ENCODE data around the gene SOAT1. TPM values are rescaled to one million over a fixed set of nuclear protein-coding genes. Genes with fewer than 3 reads are reported as not detected.
"Not testable (repeated sequence)": the region's sequence is repeated elsewhere in the genome, so short reads cannot be mapped to it uniquely, and the experiment has no call there.

Gene SOAT1
- total RNA-seq, 3 donors from 2014 or later: 18.7 to 28.2 (median 22.4) TPM

GRCh38 chr1:179262183-179262582 is 31.4 kb upstream of the SOAT1 start:
- H3K36me3 ChIP-seq: no peaks in the 10 kb centered on the region
- H3K27ac ChIP-seq: no peak overlapping the region
- TF ChIP-seq POLR2A (IDR thresholded peaks at IDR 0.05) (no peak), CTCF (IDR thresholded peaks at IDR 0.05) (no peak), POLR2AphosphoS5 (IDR thresholded peaks at IDR 0.05) (no peak)
- intact Hi-C loops (cut with DNase I; ENCODE audit: low total_unique reads): loop anchor here (2.0 kb wide), 1 partner anchor 13 kb away; no protein-coding TSS in a partner anchor
- no peak for DNase-seq (ENCODE audit: low spot score in 2 of 2)
- no peaks in the 10 kb centered on the region for H3K9me3 ChIP-seq
- H3K4me1 ChIP-seq: no peaks in the 10 kb centered on the region
- no peaks in the 10 kb centered on the region for H3K27me3 ChIP-seq
- no peak overlapping the region for H3K4me3 ChIP-seq

GRCh38 chr1:179263121-179263520 is 30.5 kb upstream of the SOAT1 start:
- Histone ChIP-seq H3K9me3 (no peaks in the 10 kb centered on the region), H3K27me3 (no peaks in the 10 kb centered on the region), H3K4me1 (no peaks in the 10 kb centered on the region), H3K36me3 (no peaks in the 10 kb centered on the region), H3K27ac (no peak overlapping the region), H3K4me3 (no peak overlapping the region)
- no peak for DNase-seq (ENCODE audit: low spot score in 2 of 2)
- intact Hi-C loops (cut with DNase I; ENCODE audit: low total_unique reads): loop anchor here (2.0 kb wide), 1 partner anchor 14 kb away; no protein-coding TSS in a partner anchor
- TF ChIP-seq CTCF (IDR thresholded peaks at IDR 0.05): no peak
- no peak for TF ChIP-seq POLR2AphosphoS5 (IDR thresholded peaks at IDR 0.05)

GRCh38 chr1:179264507-179264906 is 29.1 kb upstream of the SOAT1 start:
- Histone ChIP-seq H3K27ac (no peak overlapping the region), H3K27me3 (no peaks in the 10 kb centered on the region), H3K4me1 (no peaks in the 10 kb centered on the region), H3K9me3 (no peaks in the 10 kb centered on the region), H3K4me3 (no peak overlapping the region), H3K36me3 (no peaks in the 10 kb centered on the region)
- no peak for DNase-seq (ENCODE audit: low spot score in 2 of 2)
- no peak for TF ChIP-seq POLR2A (IDR thresholded peaks at IDR 0.05)
- no peak for TF ChIP-seq CTCF (IDR thresholded peaks at IDR 0.05)
- no peak for TF ChIP-seq POLR2AphosphoS5 (IDR thresholded peaks at IDR 0.05)
- intact Hi-C loops (cut with DNase I; ENCODE audit: low total_unique reads): no loop called here

GRCh38 chr1:179269071-179269470 is 24.5 kb upstream of the SOAT1 start:
- intact Hi-C loops (cut with DNase I; ENCODE audit: low total_unique reads): loop anchor here (5.0 kb wide), 1 partner anchor 518 kb away; no protein-coding TSS in a partner anchor
- H3K4me3 ChIP-seq: no peak overlapping the region
- H3K27me3 ChIP-seq: no peaks in the 10 kb centered on the region
- no peak overlapping the region for H3K27ac ChIP-seq
- TF ChIP-seq POLR2AphosphoS5 (IDR thresholded peaks at IDR 0.05) (no peak), CTCF (IDR thresholded peaks at IDR 0.05) (no peak), POLR2A (IDR thresholded peaks at IDR 0.05) (no peak)
- no peaks in the 10 kb centered on the region for H3K4me1 ChIP-seq
- DNase-seq (ENCODE audit: low spot score in 2 of 2): no peak
- H3K36me3 ChIP-seq: no peaks in the 10 kb centered on the region
- no peaks in the 10 kb centered on the region for H3K9me3 ChIP-seq

- intact Hi-C loops (cut with DNase I; ENCODE audit: low total_unique reads); H3K9me3 ChIP-seq; H3K27me3 ChIP-seq; H3K4me1 ChIP-seq; H3K36me3 ChIP-seq; DNase-seq (ENCODE audit: low spot score in 2 of 2); H3K27ac ChIP-seq; H3K4me3 ChIP-seq: not testable (repeated sequence)
Observed at GRCh38 chr1:179274424-179274823, 19.2 kb upstream of the SOAT1 start.

GRCh38 chr1:179278920-179279319 is 14.7 kb upstream of the SOAT1 start:
- intact Hi-C loops (cut with DNase I; ENCODE audit: low total_unique reads): no loop called here
- H3K4me1 ChIP-seq: no peaks in the 10 kb centered on the region
- no peak for DNase-seq (ENCODE audit: low spot score in 2 of 2)

More at GRCh38 chr1:179278920-179279319, 14.7 kb upstream of the SOAT1 start:
- Histone ChIP-seq H3K27me3 (no peaks in the 10 kb centered on the region), H3K27ac (no peak overlapping the region), H3K36me3 (no peaks in the 10 kb centered on the region), H3K9me3 (peaks cover 7 to 10% of the 10 kb centered on the region in 2 donors), H3K4me3 (no peak overlapping the region)
- no peak for TF ChIP-seq POLR2A (IDR thresholded peaks at IDR 0.05)
- no peak for TF ChIP-seq POLR2AphosphoS5 (IDR thresholded peaks at IDR 0.05)
- TF ChIP-seq CTCF (IDR thresholded peaks at IDR 0.05): no peak
